Tibial nerve (tissue), 4 donors: ENCODE data around the gene METTL13. TPM values are rescaled to one million over a fixed set of nuclear protein-coding genes. Genes with fewer than 3 reads are reported as not detected.

Experiments
- DNase-seq, 2 donors: peaks; one replicate each; pipeline ENCODE4 v3.0.0-alpha.2; 2019; ENCODE audit warnings: low spot score in 2 of 2
- H3K27ac ChIP-seq, 4 donors: fragments of 200-600 bp; sonication (generic) in 3 of 4; one replicate each; pipeline ENCODE4 v1.5.1; 2017 to 2019; ENCODE audit warnings: mild to moderate bottlenecking in 1 of 4
- H3K27me3 ChIP-seq, 2 donors: fragments of 200-600 bp; sonication (generic) in 1 of 2; one replicate each; pipeline versions ENCODE4 v1.5.1 to v1.6.0; 2017 to 2019
- H3K36me3 ChIP-seq, 3 donors: fragments of 200-600 bp; sonication (generic); one replicate each; pipeline ENCODE4 v1.5.1; 2018 to 2019
- H3K4me1 ChIP-seq, 4 donors: fragments of 200-600 bp; sonication (generic) in 3 of 4; one replicate each; pipeline ENCODE4 v1.5.1; 2017 to 2019
- H3K4me3 ChIP-seq, 4 donors: fragments of 200-600 bp; sonication (generic) in 3 of 4; one replicate each; pipeline ENCODE4 v1.5.1; 2017 to 2019; ENCODE audit warnings: mild to moderate bottlenecking in 1 of 4, moderate library complexity in 1 of 4
- H3K9me3 ChIP-seq, 4 donors: fragments of 200-600 bp; sonication (generic) in 3 of 4; one replicate each; pipeline ENCODE4 v1.5.1; 2017 to 2019
- CTCF ChIP-seq, 5 experiments: fragments of 200-600 bp in 3 of 5; fragments of 450-650 bp in 2 of 5; sonication (generic) in 3 of 5; IDR thresholded peaks; one replicate each; pipeline ENCODE4 v1.5.1; 2016 to 2019; ENCODE audit warnings: antibody characterized with exemption in 5 of 5, mild to moderate bottlenecking in 3 of 5, moderate library complexity in 2 of 5
- EP300 ChIP-seq, 2 donors: sonication (generic); formaldehyde crosslinking; IDR thresholded peaks; one replicate each; pipeline ENCODE4 v1.6.1; 2017; ENCODE audit warnings: antibody characterized with exemption in 2 of 2, mild to moderate bottlenecking in 1 of 2
- POLR2A ChIP-seq, 2 donors: fragments of 450-650 bp; IDR thresholded peaks; one replicate each; pipeline ENCODE4 v1.6.1; 2017; ENCODE audit warnings: antibody characterized with exemption in 2 of 2, mild to moderate bottlenecking in 2 of 2, moderate library complexity in 2 of 2
- WGBS, 2 donors: methylation state at CpG; one replicate each; pipeline ENCODE4 v1.1.5; 2018; 5-methylcytosine and 5-hydroxymethylcytosine counted together
- total RNA-seq, 4 donors: library from RNA; depleted of rRNA; stranded (reverse); fragments of >200 nt; gene quantifications; one replicate each; pipeline ENCODE4 v1.1.0, GENCODE V29; 2016

The METTL13 gene
- total RNA-seq, 4 donors from 2014 or later = 21.3 to 28.7 (median 24.4) TPM

GRCh38 chr1:171816300-171816901 lies 34.9 kb downstream of the METTL13 start:
- no peak for DNase-seq
- Histone ChIP-seq H3K4me3 (no peak overlapping the region), H3K36me3 (no peaks in the 10 kb centered on the region), H3K27ac (no peak overlapping the region), H3K27me3 (no peaks in the 10 kb centered on the region), H3K9me3 (no peaks in the 10 kb centered on the region), H3K4me1 (no peaks in the 10 kb centered on the region)
- TF ChIP-seq POLR2A (IDR thresholded peaks at IDR 0.05) (no peak), CTCF (IDR thresholded peaks at IDR 0.05) (no peak), EP300 (IDR thresholded peaks at IDR 0.05) (no peak)
- 89 to 90% methylated on average over 3 of the region's 3 CpGs for WGBS, 2 donors

GRCh38 chr1:171817511-171818265 lies 36.2 kb downstream of the METTL13 start:
- Histone ChIP-seq H3K36me3 (no peaks in the 10 kb centered on the region), H3K27ac (peak overlapping the region in 1 of 4 donors; percentile 17), H3K27me3 (no peaks in the 10 kb centered on the region), H3K4me3 (no peak overlapping the region), H3K4me1 (no peaks in the 10 kb centered on the region), H3K9me3 (no peaks in the 10 kb centered on the region)
- no peak for DNase-seq
- WGBS, 2 donors = 21 to 40% methylated on average over 3 of the region's 3 CpGs
- TF ChIP-seq POLR2A (IDR thresholded peaks at IDR 0.05) = no peak
- no peak for TF ChIP-seq CTCF (IDR thresholded peaks at IDR 0.05)
- TF ChIP-seq EP300 (IDR thresholded peaks at IDR 0.05) = no peak

GRCh38 chr1:171819946-171820345 lies 38.5 kb downstream of the METTL13 start:
- no peak overlapping the region for H3K4me3 ChIP-seq
- TF ChIP-seq CTCF (IDR thresholded peaks at IDR 0.05) = no peak
- no peak for TF ChIP-seq POLR2A (IDR thresholded peaks at IDR 0.05)
- no peak for TF ChIP-seq EP300 (IDR thresholded peaks at IDR 0.05)
- 47 to 59% methylated on average over 2 of the region's 2 CpGs for WGBS, 2 donors
- H3K9me3 ChIP-seq = no peaks in the 10 kb centered on the region
- no peak overlapping the region for H3K27ac ChIP-seq
- DNase-seq = no peak
- no peaks in the 10 kb centered on the region for H3K27me3 ChIP-seq
- no peaks in the 10 kb centered on the region for H3K4me1 ChIP-seq
- no peaks in the 10 kb centered on the region for H3K36me3 ChIP-seq

- Histone ChIP-seq H3K9me3 (peaks cover 0 to 8% (median 0%) of the 10 kb centered on the region in 4 donors), H3K4me1 (no peaks in the 10 kb centered on the region), H3K4me3 (no peak overlapping the region), H3K36me3 (no peaks in the 10 kb centered on the region), H3K27ac (no peak overlapping the region), H3K27me3 (no peaks in the 10 kb centered on the region)
- TF ChIP-seq CTCF (IDR thresholded peaks at IDR 0.05) (no peak), EP300 (IDR thresholded peaks at IDR 0.05) (no peak), POLR2A (IDR thresholded peaks at IDR 0.05) (no peak)
- no peak for DNase-seq
- WGBS, 2 donors = 33 to 89% methylated on average over 1 of the region's 1 CpG
Measured at GRCh38 chr1:171826973-171827372, 45.5 kb downstream of the METTL13 start.

GRCh38 chr1:171828794-171829193 lies 47.3 kb downstream of the METTL13 start:
- TF ChIP-seq POLR2A (IDR thresholded peaks at IDR 0.05) (no peak), CTCF (IDR thresholded peaks at IDR 0.05) (no peak), EP300 (IDR thresholded peaks at IDR 0.05) (no peak)
- WGBS, 2 donors = 89 to 90% methylated on average over 11 of the region's 11 CpGs
- H3K27ac ChIP-seq = no peak overlapping the region
- H3K4me1 ChIP-seq = no peaks in the 10 kb centered on the region
- H3K4me3 ChIP-seq = no peak overlapping the region
- H3K36me3 ChIP-seq = no peaks in the 10 kb centered on the region
- H3K27me3 ChIP-seq = no peaks in the 10 kb centered on the region
- H3K9me3 ChIP-seq = peaks cover 0 to 8% (median 0%) of the 10 kb centered on the region in 4 donors
- DNase-seq = no peak
